Erythroblast (primary cell): ENCODE measurements around the gene IDUA.

Experiments used
- GATA1 ChIP-seq: IDR thresholded peaks from 2 replicates; pipeline ENCODE4 v1.6.1; 2011; ENCODE audit warnings: low read depth, mild to moderate bottlenecking, control low read depth, low read length, moderate library complexity
- POLR2A ChIP-seq: IDR thresholded peaks from 2 replicates; pipeline ENCODE4 v1.6.1; 2011; ENCODE audit warnings: mild to moderate bottlenecking, low read length

DNA sequence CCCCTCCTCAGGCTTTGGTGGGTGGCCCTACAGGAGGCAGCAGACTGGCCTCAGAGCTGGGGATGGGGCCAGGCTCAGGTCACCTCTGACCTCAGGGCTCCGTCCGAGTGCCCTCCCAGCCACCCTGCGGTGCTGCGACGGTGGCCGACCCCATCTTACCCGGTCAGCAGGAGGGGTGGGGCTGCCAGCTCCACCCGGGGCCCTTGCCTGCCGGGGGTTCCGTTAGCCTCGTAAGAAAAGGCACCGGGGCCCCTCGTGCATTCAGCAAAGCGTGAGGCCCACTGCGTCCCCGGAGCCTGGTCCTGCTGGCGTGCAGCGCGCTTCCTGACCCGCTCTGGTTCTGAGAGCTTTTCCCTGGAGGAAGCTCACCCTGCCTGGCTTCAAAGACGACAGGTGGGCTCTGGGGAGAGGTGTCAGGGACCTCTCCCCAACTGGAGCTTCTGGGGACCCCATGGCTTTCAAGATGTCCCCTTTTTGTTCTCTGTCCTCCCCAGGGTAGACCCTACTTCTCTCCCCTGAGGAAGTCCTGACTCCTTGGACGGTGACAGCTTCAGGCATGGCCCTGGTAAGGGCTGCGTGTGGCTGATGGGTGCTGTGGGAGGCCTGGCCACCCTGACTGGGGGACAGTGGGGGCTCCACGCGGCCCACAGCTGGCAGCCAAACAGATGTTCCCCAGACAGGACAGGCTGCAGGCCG lies 40.5 kb downstream of the IDUA start:
- no peak for TF ChIP-seq POLR2A
- no peak for TF ChIP-seq GATA1
